HL-60 (cell line): ENCODE results near the gene RPL13.

Experiments used
- DNase-seq, 2 experiments: peaks; one replicate each; pipeline ENCODE4 v3.0.0-alpha.2; 2010 to 2020; ENCODE audit warnings: low read depth in 1 of 2, low spot score in 1 of 2
- H3K27ac ChIP-seq: fragments of 250-450 bp; sonication (Bioruptor Pico); replicated peaks from 2 replicates; pipeline ENCODE4 v1.5.1; 2020; ENCODE audit warnings: mild to moderate bottlenecking, moderate library complexity
- H3K27me3 ChIP-seq: fragments of 250-450 bp; sonication (Bioruptor Pico); 2 replicates; pipeline ENCODE4 v1.5.1; 2021; ENCODE audit warnings: mild to moderate bottlenecking, moderate library complexity; ENCODE audit not compliant: insufficient read depth, poor library complexity, severe bottlenecking
- H3K4me3 ChIP-seq: replicated peaks from 2 replicates; pipeline ENCODE4 v1.5.1; 2011; ENCODE audit warnings: mild to moderate bottlenecking, control low read depth, low read length; ENCODE audit not compliant: insufficient read depth
- GABPA ChIP-seq: IDR thresholded peaks from 2 replicates; pipeline ENCODE4 v1.6.1; 2012; ENCODE audit warnings: low read depth
- POLR2AphosphoS5 ChIP-seq: IDR thresholded peaks from 2 replicates; pipeline ENCODE4 v1.6.1; 2012; ENCODE audit warnings: low read depth
- SPI1 ChIP-seq: IDR thresholded peaks from 2 replicates; pipeline ENCODE4 v1.6.1; 2012; ENCODE audit warnings: low read depth, mild to moderate bottlenecking, borderline replicate concordance
- TF ChIP-seq, protein P1 (sequence below): IDR thresholded peaks from 2 replicates; pipeline ENCODE4 v1.6.1; 2012; ENCODE audit warnings: low read depth; ENCODE audit not compliant: insufficient replicate concordance
- TF ChIP-seq, protein P2 (sequence below): IDR thresholded peaks from one replicate; pipeline ENCODE4 v1.5.1; 2011; ENCODE audit warnings: low read length, control low read depth, inconsistent platforms; ENCODE audit not compliant: insufficient read depth

The RPL13 gene

DNA sequence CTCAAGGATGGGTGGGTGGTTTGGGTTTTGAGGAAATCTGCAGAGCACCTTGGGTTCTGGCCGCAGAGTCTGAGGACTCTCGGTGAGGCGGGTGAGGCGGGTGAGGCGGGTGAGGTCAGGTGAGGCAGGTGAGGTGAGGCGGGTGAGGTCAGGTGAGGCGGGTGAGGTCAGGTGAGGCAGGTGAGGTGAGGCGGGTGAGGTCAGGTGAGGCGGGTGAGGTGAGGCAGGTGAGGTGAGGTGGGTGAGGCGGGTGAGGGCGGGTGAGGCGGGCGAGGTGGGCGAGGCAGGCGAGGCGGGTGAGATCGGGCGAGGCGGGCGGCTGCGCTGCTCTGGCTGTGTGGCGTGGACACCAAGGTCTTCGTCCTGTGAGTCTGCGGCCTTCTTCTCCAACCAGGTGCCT lies 24.1 kb upstream of the RPL13 start:
- no peaks in the 10 kb centered on the region for H3K27me3 ChIP-seq
- no peak for DNase-seq
- TF ChIP-seq SPI1 (no peak), POLR2AphosphoS5 (no peak), GABPA (no peak)
- TF ChIP-seq, protein P1, sequence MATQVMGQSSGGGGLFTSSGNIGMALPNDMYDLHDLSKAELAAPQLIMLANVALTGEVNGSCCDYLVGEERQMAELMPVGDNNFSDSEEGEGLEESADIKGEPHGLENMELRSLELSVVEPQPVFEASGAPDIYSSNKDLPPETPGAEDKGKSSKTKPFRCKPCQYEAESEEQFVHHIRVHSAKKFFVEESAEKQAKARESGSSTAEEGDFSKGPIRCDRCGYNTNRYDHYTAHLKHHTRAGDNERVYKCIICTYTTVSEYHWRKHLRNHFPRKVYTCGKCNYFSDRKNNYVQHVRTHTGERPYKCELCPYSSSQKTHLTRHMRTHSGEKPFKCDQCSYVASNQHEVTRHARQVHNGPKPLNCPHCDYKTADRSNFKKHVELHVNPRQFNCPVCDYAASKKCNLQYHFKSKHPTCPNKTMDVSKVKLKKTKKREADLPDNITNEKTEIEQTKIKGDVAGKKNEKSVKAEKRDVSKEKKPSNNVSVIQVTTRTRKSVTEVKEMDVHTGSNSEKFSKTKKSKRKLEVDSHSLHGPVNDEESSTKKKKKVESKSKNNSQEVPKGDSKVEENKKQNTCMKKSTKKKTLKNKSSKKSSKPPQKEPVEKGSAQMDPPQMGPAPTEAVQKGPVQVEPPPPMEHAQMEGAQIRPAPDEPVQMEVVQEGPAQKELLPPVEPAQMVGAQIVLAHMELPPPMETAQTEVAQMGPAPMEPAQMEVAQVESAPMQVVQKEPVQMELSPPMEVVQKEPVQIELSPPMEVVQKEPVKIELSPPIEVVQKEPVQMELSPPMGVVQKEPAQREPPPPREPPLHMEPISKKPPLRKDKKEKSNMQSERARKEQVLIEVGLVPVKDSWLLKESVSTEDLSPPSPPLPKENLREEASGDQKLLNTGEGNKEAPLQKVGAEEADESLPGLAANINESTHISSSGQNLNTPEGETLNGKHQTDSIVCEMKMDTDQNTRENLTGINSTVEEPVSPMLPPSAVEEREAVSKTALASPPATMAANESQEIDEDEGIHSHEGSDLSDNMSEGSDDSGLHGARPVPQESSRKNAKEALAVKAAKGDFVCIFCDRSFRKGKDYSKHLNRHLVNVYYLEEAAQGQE: no peak
- TF ChIP-seq, protein P2, sequence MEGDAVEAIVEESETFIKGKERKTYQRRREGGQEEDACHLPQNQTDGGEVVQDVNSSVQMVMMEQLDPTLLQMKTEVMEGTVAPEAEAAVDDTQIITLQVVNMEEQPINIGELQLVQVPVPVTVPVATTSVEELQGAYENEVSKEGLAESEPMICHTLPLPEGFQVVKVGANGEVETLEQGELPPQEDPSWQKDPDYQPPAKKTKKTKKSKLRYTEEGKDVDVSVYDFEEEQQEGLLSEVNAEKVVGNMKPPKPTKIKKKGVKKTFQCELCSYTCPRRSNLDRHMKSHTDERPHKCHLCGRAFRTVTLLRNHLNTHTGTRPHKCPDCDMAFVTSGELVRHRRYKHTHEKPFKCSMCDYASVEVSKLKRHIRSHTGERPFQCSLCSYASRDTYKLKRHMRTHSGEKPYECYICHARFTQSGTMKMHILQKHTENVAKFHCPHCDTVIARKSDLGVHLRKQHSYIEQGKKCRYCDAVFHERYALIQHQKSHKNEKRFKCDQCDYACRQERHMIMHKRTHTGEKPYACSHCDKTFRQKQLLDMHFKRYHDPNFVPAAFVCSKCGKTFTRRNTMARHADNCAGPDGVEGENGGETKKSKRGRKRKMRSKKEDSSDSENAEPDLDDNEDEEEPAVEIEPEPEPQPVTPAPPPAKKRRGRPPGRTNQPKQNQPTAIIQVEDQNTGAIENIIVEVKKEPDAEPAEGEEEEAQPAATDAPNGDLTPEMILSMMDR: no peak
- no peak overlapping the region for H3K4me3 ChIP-seq
- H3K27ac ChIP-seq: no peak overlapping the region

DNA sequence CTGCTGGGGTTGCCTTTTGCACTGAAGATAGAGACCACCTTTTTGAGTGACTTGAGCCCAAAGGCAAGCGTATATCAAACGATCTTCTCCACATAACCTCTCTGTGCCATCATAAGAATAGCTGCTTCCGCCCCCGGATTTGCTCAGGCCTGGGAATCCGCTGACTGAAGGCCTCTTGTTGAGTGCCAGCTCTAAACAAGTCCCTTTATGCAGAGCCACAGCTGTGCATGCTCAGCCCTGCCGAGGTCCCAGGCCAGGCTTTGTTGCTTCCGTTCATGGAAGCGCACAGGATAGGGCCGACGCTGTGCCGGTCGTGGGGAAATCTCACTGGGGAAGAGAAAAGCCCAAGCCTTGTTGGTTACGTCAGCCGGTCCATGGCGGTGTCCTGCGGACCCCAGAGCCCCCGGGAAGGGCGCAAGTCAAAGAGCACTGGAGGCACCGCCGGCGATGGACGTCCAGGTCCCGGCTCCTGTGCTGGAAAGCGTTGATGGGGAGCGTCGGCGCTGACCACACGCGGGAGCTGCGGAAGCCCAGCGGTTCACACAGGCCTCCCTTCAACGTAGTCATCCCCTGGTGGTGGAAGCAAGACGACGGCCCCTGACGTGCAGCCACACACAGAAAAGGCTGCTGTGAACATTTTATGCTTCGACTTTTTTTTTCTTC lies 23.5 kb upstream of the RPL13 start:
- Histone ChIP-seq H3K27ac (no peak overlapping the region), H3K27me3 (no peaks in the 10 kb centered on the region), H3K4me3 (no peak overlapping the region)
- TF ChIP-seq, protein P2: no peak
- TF ChIP-seq GABPA (no peak), POLR2AphosphoS5 (no peak), SPI1 (no peak)
- TF ChIP-seq, protein P1: no peak
- no peak for DNase-seq

DNA sequence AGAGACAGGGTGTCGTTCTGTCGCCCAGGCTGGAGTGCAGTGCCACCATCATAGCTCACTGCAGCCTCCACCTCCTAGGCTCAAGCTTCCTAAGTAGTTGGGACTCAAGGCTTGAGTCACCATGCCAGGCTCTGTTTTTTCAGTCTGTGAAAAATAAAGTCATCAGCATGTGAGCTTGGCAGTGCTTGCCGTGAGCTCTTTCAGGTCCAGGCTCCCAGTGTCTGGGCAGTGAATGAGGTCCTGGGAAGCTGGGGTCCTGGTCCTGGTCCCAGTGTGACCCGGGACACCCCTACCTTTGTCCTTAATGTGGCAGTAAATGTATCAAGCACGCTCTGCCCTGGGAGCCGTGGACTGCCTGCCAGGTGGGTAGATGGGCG lies 22.9 kb upstream of the RPL13 start:
- no peaks in the 10 kb centered on the region for H3K27me3 ChIP-seq
- no peak for DNase-seq
- H3K4me3 ChIP-seq: no peak overlapping the region
- TF ChIP-seq SPI1: no peak
- TF ChIP-seq, protein P2: no peak
- no peak for TF ChIP-seq POLR2AphosphoS5
- TF ChIP-seq, protein P1: no peak
- no peak for TF ChIP-seq GABPA
- H3K27ac ChIP-seq: no peak overlapping the region
